HepG2 (cell line): ENCODE results near the gene INHBB. TPM values are rescaled to one million over a fixed set of nuclear protein-coding genes. Genes with fewer than 3 reads are reported as not detected.

ENCODE experiments used
- ATAC-seq: fragments of 200-7000 bp; cut with Tn5 transposase; 3 replicates; pipeline ENCODE4 v1.9.1; 2020; ENCODE audit warnings: mild to moderate bottlenecking, moderate library complexity
- BruUV-seq: library from RNA; stranded (reverse); fragments of 400-500 nt; replicated peaks from 2 replicates; lab custom pipeline; 2021; lab: Mats Ljungman, UMichigan
- CTCF ChIA-PET: fragments of 300-600 bp; formaldehyde crosslinking; extraction: SDS; loops from one replicate; lab custom pipeline; 2021; ENCODE audit warnings: low total read pairs, inconsistent platforms, low intra/inter-chr PET ratio; lab: Yijun Ruan, JAX
- POLR2A ChIA-PET: fragments of 350-600 bp; sonication (Branson Sonifier 250); formaldehyde crosslinking; loops from one replicate; lab custom pipeline; 2020; ENCODE audit warnings: antibody characterized with exemption, inconsistent platforms; lab: Yijun Ruan, JAX
- DNase-seq: peaks from one replicate; pipeline ENCODE4 v3.0.0-alpha.2; 2015; ENCODE audit warnings: low spot score
- FAIRE-seq: peaks from 3 replicates; lab custom pipeline; 2011; peaks lifted over from hg19 to GRCh38; lab: Jason Lieb, UNC
- H2AFZ ChIP-seq: one replicate; pipeline ENCODE4 v1.6.1; 2011; ENCODE audit warnings: low read length, inconsistent platforms
- H3K27ac ChIP-seq: fragments of 300-600 bp; 3 replicates; pipeline ENCODE4 v1.8.0; 2011; ENCODE audit warnings: mixed run types, mild to moderate bottlenecking, mixed read lengths, low read length, inconsistent platforms; ENCODE audit not compliant: insufficient read depth; ENCODE audit errors: extremely low read length
- H3K27me3 ChIP-seq, 2 experiments: fragments of 200-600 bp in 1 of 2; 2 replicates in 1 of 2; 3 replicates in 1 of 2; pipeline versions ENCODE4 v1.6.0 to v1.8.0; 2011; ENCODE audit warnings: low read length in 2 of 2, mild to moderate bottlenecking in 2 of 2, moderate library complexity in 2 of 2, inconsistent platforms in 1 of 2; ENCODE audit not compliant: insufficient read depth in 2 of 2, control insufficient read depth in 1 of 2
- H3K36me3 ChIP-seq, 2 experiments: fragments of 200-600 bp in 1 of 2; replicated peaks in 1 of 2; 2 replicates in 1 of 2; 3 replicates in 1 of 2; pipeline versions ENCODE4 v1.5.1 to v1.8.0; 2011; ENCODE audit warnings: low read length in 2 of 2, inconsistent platforms in 1 of 2; ENCODE audit not compliant: insufficient read depth in 2 of 2, control insufficient read depth in 1 of 2
- H3K4me1 ChIP-seq: 2 replicates; pipeline ENCODE4 v1.5.1; 2012; ENCODE audit warnings: low read length, inconsistent platforms; ENCODE audit not compliant: insufficient read depth
- H3K4me2 ChIP-seq: 2 replicates; pipeline ENCODE4 v1.6.0; 2011; ENCODE audit warnings: low read depth, low read length, inconsistent platforms
- H3K4me3 ChIP-seq, 3 experiments: fragments of 200-600 bp in 1 of 3; sonication (generic), shearing (Covaris generic) in 1 of 3; replicated peaks in 1 of 3; 2 replicates each; pipeline ENCODE4 v1.5.1; 2011 to 2016; ENCODE audit warnings: low read length in 3 of 3, inconsistent platforms in 2 of 3, low read depth in 2 of 3, mild to moderate bottlenecking in 2 of 3, control low read depth in 1 of 3, mixed read lengths in 1 of 3; ENCODE audit not compliant: insufficient read depth in 1 of 3
- H3K79me2 ChIP-seq: one replicate; pipeline ENCODE4 v1.6.1; 2011; ENCODE audit warnings: low read length, inconsistent platforms; ENCODE audit not compliant: insufficient read depth
- H3K9ac ChIP-seq: 2 replicates; pipeline ENCODE4 v1.6.0; 2011; ENCODE audit warnings: mild to moderate bottlenecking, low read depth, low read length, inconsistent platforms; ENCODE audit not compliant: insufficient read depth
- H3K9me3 ChIP-seq: 2 replicates; pipeline ENCODE4 v1.5.1; 2012; ENCODE audit warnings: mild to moderate bottlenecking, low read length
- H4K20me1 ChIP-seq: 2 replicates; pipeline ENCODE4 v1.6.0; 2011; ENCODE audit warnings: inconsistent platforms, mild to moderate bottlenecking, low read length, moderate library complexity; ENCODE audit not compliant: insufficient read depth
- GPN1 ChIP-seq: sonication (generic); formaldehyde crosslinking; IDR thresholded peaks from 2 replicates; pipeline ENCODE4 v1.5.1; 2020; ENCODE audit warnings: missing genetic modification reagents, borderline replicate concordance
- HNRNPL ChIP-seq: fragments of 200-400 bp; formaldehyde crosslinking; IDR thresholded peaks from 2 replicates; pipeline ENCODE4 v1.6.1; 2017; ENCODE audit warnings: mild to moderate bottlenecking, low read depth, low read length
- KLF15 ChIP-seq: sonication (generic); formaldehyde crosslinking; IDR thresholded peaks from 2 replicates; pipeline ENCODE4 v1.8.1; 2023; ENCODE audit warnings: borderline replicate concordance, mild to moderate bottlenecking, inconsistent platforms, missing genetic modification reagents, mixed read lengths
- KLF6 ChIP-seq: IDR thresholded peaks from 2 replicates; pipeline ENCODE4 v1.8.0; 2016; ENCODE audit warnings: missing biosample characterization, missing genetic modification reagents
- KLF9 ChIP-seq: IDR thresholded peaks from 2 replicates; pipeline ENCODE4 v1.6.1; 2016; ENCODE audit warnings: low read depth
- MBNL3 ChIP-seq: fragments of 250-450 bp; sonication (Bioruptor Pico); conservative IDR thresholded peaks from 2 replicates; pipeline ENCODE4 v1.8.0; 2022; ENCODE audit warnings: mild to moderate bottlenecking, inconsistent platforms
- MTA1 ChIP-seq: sonication (generic); formaldehyde crosslinking; IDR thresholded peaks from 2 replicates; pipeline ENCODE4 v1.4.0; 2020; ENCODE audit warnings: missing genetic modification reagents, mild to moderate bottlenecking, borderline replicate concordance
- PHB2 ChIP-seq: fragments of 450-650 bp; IDR thresholded peaks from 2 replicates; pipeline ENCODE4 v1.6.1; 2018; ENCODE audit not compliant: partially characterized antibody
- ZBTB7B ChIP-seq: sonication (generic); formaldehyde crosslinking; IDR thresholded peaks from 2 replicates; pipeline ENCODE4 v1.4.0; 2020; ENCODE audit warnings: missing genetic modification reagents
- ZNF101 ChIP-seq: sonication (generic); formaldehyde crosslinking; IDR thresholded peaks from 2 replicates; pipeline ENCODE4 v1.4.0; 2020; ENCODE audit warnings: mild to moderate bottlenecking, low read depth, missing genetic modification reagents, borderline replicate concordance
- ZSCAN30 ChIP-seq: sonication (generic); formaldehyde crosslinking; IDR thresholded peaks from 2 replicates; pipeline ENCODE4 v1.5.0; 2020; ENCODE audit warnings: mild to moderate bottlenecking, missing genetic modification reagents
- WGBS: methylation state at CpG from one replicate; pipeline ENCODE4 v1.1.6; 2017; ENCODE audit warnings: low lambda C conversion rate; 5-methylcytosine and 5-hydroxymethylcytosine counted together
- in situ Hi-C: cut with HindIII; loops from 2 replicates; pipeline ENCODE4 v1.10.0; 2017; ENCODE audit warnings: low pct_unique_long_range_greater_than_20kb; ENCODE audit not compliant: extremely low pct_ligation_motif_present
- intact Hi-C: fragments of 100-400 bp; cut with micrococcal nuclease; formaldehyde crosslinking; loops from one replicate; pipeline ENCODE4 v1.10.0; 2022; ENCODE audit not compliant: unreplicated experiment
- polyA plus RNA-seq, 8 experiments: library from polyadenylated mRNA; depleted of rRNA in 3 of 8; stranded (reverse) in 7 of 8; unstranded in 1 of 8; fragments of >200 nt; fragmentation: Illumina TruSeq in 4 of 8; extraction: Trizol in 4 of 8; gene quantifications; 2 replicates each; pipeline versions ENCODE4 v1.2.1 to v1.2.3, GENCODE V29; 2011 to 2016; ENCODE audit warnings: low read depth in 4 of 8, missing spikeins in 1 of 8, mixed read lengths in 1 of 8; ENCODE audit not compliant: insufficient read depth in 1 of 8
- total RNA-seq, 5 experiments: library from RNA; depleted of rRNA; stranded (reverse); fragments of >200 nt; fragmentation: Illumina TruSeq; extraction: Trizol; gene quantifications; 2 replicates each; pipeline ENCODE4 v1.2.3, GENCODE V29; 2016; ENCODE audit warnings: low read depth in 1 of 5
- TF ChIP-seq, protein P1 (sequence below): IDR thresholded peaks from 2 replicates; pipeline ENCODE4 v1.6.1; 2016; ENCODE audit warnings: low read depth, borderline replicate concordance
- TF ChIP-seq, protein P2 (sequence below): sonication (generic); formaldehyde crosslinking; IDR thresholded peaks from 2 replicates; pipeline ENCODE4 v1.5.0; 2020; ENCODE audit warnings: mild to moderate bottlenecking, missing genetic modification reagents
- TF ChIP-seq, protein P3 (sequence below): sonication (generic); formaldehyde crosslinking; IDR thresholded peaks from 2 replicates; pipeline ENCODE4 v1.5.0; 2020; ENCODE audit warnings: mild to moderate bottlenecking, missing genetic modification reagents, moderate library complexity
- TF ChIP-seq, protein P4 (sequence below): sonication (generic); formaldehyde crosslinking; IDR thresholded peaks from 2 replicates; pipeline ENCODE4 v1.5.0; 2020; ENCODE audit warnings: mild to moderate bottlenecking, low read depth, missing genetic modification reagents, borderline replicate concordance

INHBB gene
- total and polyA plus RNA-seq, 2 of the 13 experiments (the other 11 are each of a cell fraction or from before 2014, with no cell fraction given) = 0.20 to 1.7 TPM

DNA sequence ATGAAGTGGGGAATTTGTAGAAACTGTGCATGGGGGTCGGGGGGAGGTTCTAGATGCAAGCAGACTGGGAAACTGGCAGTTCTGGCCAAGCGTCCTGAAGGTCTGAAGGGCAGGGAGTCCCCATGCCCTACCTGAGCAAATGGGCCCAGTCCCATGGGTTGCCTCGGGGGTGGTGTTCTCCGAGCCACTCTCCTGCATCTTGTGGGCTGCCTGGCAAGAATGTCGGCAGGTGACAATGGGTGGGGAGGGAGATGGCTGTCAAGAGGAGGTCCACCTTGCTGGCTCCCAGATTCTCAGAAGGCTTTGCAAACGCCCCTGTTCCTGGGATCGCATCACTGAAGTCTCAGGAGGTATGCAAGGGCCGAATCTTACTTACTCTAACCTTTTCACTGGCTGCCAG, 21.3 kb downstream of the INHBB start:
- H3K9me3 ChIP-seq = no peaks in the 10 kb centered on the region
- no peak overlapping the region for H3K27ac ChIP-seq
- in situ Hi-C loops (no loop called here), intact Hi-C loops (no loop called here)
- no peak for FAIRE-seq
- no peak for TF ChIP-seq HNRNPL
- TF ChIP-seq MBNL3 (CRISPR knock-in tag) = no peak
- no peak for TF ChIP-seq ZBTB7B (CRISPR knock-in tag)
- no peak for TF ChIP-seq KLF9 (CRISPR knock-in tag)
- TF ChIP-seq ZNF101 (CRISPR knock-in tag) = no peak
- TF ChIP-seq, protein P1, sequence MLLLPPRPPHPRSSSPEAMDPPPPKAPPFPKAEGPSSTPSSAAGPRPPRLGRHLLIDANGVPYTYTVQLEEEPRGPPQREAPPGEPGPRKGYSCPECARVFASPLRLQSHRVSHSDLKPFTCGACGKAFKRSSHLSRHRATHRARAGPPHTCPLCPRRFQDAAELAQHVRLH (CRISPR knock-in tag) = no peak
- no peak for TF ChIP-seq KLF6 (CRISPR knock-in tag)
- TF ChIP-seq, protein P2, sequence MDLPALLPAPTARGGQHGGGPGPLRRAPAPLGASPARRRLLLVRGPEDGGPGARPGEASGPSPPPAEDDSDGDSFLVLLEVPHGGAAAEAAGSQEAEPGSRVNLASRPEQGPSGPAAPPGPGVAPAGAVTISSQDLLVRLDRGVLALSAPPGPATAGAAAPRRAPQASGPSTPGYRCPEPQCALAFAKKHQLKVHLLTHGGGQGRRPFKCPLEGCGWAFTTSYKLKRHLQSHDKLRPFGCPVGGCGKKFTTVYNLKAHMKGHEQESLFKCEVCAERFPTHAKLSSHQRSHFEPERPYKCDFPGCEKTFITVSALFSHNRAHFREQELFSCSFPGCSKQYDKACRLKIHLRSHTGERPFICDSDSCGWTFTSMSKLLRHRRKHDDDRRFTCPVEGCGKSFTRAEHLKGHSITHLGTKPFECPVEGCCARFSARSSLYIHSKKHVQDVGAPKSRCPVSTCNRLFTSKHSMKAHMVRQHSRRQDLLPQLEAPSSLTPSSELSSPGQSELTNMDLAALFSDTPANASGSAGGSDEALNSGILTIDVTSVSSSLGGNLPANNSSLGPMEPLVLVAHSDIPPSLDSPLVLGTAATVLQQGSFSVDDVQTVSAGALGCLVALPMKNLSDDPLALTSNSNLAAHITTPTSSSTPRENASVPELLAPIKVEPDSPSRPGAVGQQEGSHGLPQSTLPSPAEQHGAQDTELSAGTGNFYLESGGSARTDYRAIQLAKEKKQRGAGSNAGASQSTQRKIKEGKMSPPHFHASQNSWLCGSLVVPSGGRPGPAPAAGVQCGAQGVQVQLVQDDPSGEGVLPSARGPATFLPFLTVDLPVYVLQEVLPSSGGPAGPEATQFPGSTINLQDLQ = no peak
- TF ChIP-seq ZSCAN30 (CRISPR knock-in tag) = no peak
- no peak for TF ChIP-seq KLF15 (CRISPR knock-in tag)
- TF ChIP-seq GPN1 (CRISPR knock-in tag) = no peak
- TF ChIP-seq, protein P3, sequence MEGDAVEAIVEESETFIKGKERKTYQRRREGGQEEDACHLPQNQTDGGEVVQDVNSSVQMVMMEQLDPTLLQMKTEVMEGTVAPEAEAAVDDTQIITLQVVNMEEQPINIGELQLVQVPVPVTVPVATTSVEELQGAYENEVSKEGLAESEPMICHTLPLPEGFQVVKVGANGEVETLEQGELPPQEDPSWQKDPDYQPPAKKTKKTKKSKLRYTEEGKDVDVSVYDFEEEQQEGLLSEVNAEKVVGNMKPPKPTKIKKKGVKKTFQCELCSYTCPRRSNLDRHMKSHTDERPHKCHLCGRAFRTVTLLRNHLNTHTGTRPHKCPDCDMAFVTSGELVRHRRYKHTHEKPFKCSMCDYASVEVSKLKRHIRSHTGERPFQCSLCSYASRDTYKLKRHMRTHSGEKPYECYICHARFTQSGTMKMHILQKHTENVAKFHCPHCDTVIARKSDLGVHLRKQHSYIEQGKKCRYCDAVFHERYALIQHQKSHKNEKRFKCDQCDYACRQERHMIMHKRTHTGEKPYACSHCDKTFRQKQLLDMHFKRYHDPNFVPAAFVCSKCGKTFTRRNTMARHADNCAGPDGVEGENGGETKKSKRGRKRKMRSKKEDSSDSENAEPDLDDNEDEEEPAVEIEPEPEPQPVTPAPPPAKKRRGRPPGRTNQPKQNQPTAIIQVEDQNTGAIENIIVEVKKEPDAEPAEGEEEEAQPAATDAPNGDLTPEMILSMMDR = no peak
- TF ChIP-seq MTA1 (CRISPR knock-in tag) = no peak
- TF ChIP-seq, protein P4, sequence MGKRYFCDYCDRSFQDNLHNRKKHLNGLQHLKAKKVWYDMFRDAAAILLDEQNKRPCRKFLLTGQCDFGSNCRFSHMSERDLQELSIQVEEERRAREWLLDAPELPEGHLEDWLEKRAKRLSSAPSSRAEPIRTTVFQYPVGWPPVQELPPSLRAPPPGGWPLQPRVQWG (CRISPR knock-in tag) = no peak
- TF ChIP-seq PHB2 = no peak
- DNase-seq = no peak
- POLR2A ChIA-PET = no interaction called here
- no peak overlapping the region for H3K4me2 ChIP-seq
- BruUV-seq = no TSS peak
- ATAC-seq = no peak
- H3K4me3 ChIP-seq = no peak overlapping the region
- H3K9ac ChIP-seq = no peak overlapping the region
- CTCF ChIA-PET = no interaction called here
- 29% methylated on average over 7 of the region's 8 CpGs for WGBS
- no peaks in the 10 kb centered on the region for H4K20me1 ChIP-seq
- H3K36me3 ChIP-seq = no peaks in the 10 kb centered on the region
- no peaks in the 10 kb centered on the region for H3K79me2 ChIP-seq
- H2AFZ ChIP-seq = no peak overlapping the region
- peaks cover 4 to 68% of the 10 kb centered on the region in 2 experiments for H3K27me3 ChIP-seq
- no peaks in the 10 kb centered on the region for H3K4me1 ChIP-seq
